ENCODE measurements around the gene ILKAP. TPM values are rescaled to one million over a fixed set of nuclear protein-coding genes. Genes with fewer than 3 reads are reported as not detected.
A peak's percentile ranks its signal among the peaks of the same experiment; 100 is the strongest.

The ILKAP gene
- total and polyA plus RNA-seq, 2 experiments from 2014 or later = 25.7 to 81.9 TPM

GRCh38 chr2:238220892-238221521, 17.5 kb upstream of the ILKAP start:
- Histone ChIP-seq H3K4me3 (no peak overlapping the region), H3K9me3 (ENCODE audit: low read depth) (no peaks in the 10 kb centered on the region), H3K27ac (no peak overlapping the region), H3K36me3 (no peaks in the 10 kb centered on the region), H3K27me3 (no peaks in the 10 kb centered on the region), H3K4me1 (ENCODE audit: low read depth) (no peaks in the 10 kb centered on the region)
- TF ChIP-seq, protein P1, sequence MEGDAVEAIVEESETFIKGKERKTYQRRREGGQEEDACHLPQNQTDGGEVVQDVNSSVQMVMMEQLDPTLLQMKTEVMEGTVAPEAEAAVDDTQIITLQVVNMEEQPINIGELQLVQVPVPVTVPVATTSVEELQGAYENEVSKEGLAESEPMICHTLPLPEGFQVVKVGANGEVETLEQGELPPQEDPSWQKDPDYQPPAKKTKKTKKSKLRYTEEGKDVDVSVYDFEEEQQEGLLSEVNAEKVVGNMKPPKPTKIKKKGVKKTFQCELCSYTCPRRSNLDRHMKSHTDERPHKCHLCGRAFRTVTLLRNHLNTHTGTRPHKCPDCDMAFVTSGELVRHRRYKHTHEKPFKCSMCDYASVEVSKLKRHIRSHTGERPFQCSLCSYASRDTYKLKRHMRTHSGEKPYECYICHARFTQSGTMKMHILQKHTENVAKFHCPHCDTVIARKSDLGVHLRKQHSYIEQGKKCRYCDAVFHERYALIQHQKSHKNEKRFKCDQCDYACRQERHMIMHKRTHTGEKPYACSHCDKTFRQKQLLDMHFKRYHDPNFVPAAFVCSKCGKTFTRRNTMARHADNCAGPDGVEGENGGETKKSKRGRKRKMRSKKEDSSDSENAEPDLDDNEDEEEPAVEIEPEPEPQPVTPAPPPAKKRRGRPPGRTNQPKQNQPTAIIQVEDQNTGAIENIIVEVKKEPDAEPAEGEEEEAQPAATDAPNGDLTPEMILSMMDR (IDR thresholded peaks at IDR 0.05; ENCODE audit: low read depth, low read length) = no peak
- peak in 1 of 2 donors; percentile 30 for DNase-seq (ENCODE audit: low read depth in 1 of 2, low spot score in 1 of 2)

- Histone ChIP-seq H3K27me3 (no peaks in the 10 kb centered on the region), H3K4me1 (ENCODE audit: low read depth) (no peaks in the 10 kb centered on the region), H3K27ac (no peak overlapping the region), H3K36me3 (no peaks in the 10 kb centered on the region), H3K9me3 (ENCODE audit: low read depth) (no peaks in the 10 kb centered on the region), H3K4me3 (no peak overlapping the region)
- DNase-seq (ENCODE audit: low read depth in 1 of 2, low spot score in 1 of 2) = no peak
- TF ChIP-seq, protein P1 (IDR thresholded peaks at IDR 0.05; ENCODE audit: low read depth, low read length) = no peak
Observed at GRCh38 chr2:238220274-238220891, 16.9 kb upstream of the ILKAP start.

DNA sequence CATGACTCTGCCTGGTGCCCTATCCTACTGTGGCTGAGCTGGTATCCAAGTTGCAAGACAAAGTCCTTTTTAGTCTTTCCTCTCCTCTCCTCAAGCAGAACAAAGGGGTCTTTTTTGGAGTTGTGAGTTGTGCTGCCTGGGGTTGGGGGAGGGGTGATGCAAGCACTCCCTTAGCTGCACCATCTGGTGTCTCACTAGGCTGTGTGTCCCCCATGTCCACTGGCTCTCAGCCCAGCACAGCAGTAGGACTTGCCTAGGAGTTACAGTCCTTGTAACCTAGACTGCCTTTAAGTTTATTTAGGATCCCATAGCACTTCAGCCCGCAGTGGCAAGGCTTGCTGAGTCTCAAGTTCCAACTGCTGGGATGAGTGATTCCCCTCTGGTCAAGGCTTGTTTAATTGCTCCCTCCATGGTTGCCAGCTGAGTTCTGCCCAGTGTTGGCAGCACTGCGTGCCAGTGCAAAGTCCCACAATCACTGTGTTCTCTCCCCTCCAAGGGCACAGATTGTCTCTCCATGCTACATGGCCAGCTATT, 13.2 kb upstream of the ILKAP start:
- H3K9me3 ChIP-seq (ENCODE audit: low read depth) = no peaks in the 10 kb centered on the region
- no peaks in the 10 kb centered on the region for H3K4me1 ChIP-seq (ENCODE audit: low read depth)
- H3K27me3 ChIP-seq = no peaks in the 10 kb centered on the region
- DNase-seq (ENCODE audit: low read depth in 1 of 2, low spot score in 1 of 2) = no peak
- H3K36me3 ChIP-seq = no peaks in the 10 kb centered on the region
- H3K27ac ChIP-seq = no peak overlapping the region
- TF ChIP-seq, protein P1 (IDR thresholded peaks at IDR 0.05; ENCODE audit: low read depth, low read length) = no peak
- H3K4me3 ChIP-seq = no peak overlapping the region

- TF ChIP-seq, protein P1 (IDR thresholded peaks at IDR 0.05; ENCODE audit: low read depth, low read length) = no peak
- no peaks in the 10 kb centered on the region for H3K9me3 ChIP-seq (ENCODE audit: low read depth)
- peaks cover 40% of the 10 kb centered on the region for H3K27me3 ChIP-seq
- H3K36me3 ChIP-seq = no peaks in the 10 kb centered on the region
- no peak for DNase-seq (ENCODE audit: low read depth in 1 of 2, low spot score in 1 of 2)
- no peak overlapping the region for H3K4me3 ChIP-seq
- no peak overlapping the region for H3K27ac ChIP-seq
- peaks cover 6% of the 10 kb centered on the region for H3K4me1 ChIP-seq (ENCODE audit: low read depth)
Observed at GRCh38 chr2:238207006-238207405, 3.5 kb upstream of the ILKAP start.

DNA sequence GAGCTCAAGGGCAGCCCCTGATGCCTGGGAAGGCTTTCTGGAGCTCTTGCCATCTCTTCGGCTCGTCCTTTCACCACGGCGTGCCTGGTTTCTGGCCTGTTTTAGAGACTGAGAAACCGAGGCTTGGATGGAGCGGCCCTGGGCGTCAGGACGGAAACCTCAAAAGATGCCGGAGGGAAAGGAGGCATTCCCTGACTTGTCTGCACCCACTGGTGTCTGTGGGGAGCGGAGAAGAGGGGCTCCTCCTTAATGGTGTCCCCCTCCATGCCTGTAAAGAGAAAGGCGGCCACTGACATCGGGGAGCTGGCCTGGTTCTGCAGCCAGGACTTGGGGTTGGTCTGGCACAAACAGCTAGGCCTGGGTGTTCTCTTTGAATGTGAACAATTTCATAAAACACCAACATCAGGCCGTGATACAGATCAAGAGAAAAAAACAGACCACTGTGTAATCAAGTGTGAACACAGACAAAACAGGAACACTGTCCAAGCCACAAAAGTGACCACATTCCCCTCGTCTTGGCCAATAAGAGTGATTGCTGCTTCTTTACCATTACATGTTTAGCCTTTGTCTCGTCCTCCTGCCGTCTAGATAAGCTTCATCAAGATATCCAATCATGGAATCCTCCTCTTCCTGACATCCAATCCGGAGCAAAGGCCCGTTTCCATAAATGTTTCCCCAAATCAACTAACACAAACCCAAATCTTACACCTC, 633 bp upstream of the ILKAP start:
- Histone ChIP-seq H3K4me3 (peak overlapping the region; percentile 99), H3K27me3 (peaks cover 17% of the 10 kb centered on the region), H3K36me3 (no peaks in the 10 kb centered on the region), H3K4me1 (ENCODE audit: low read depth) (peaks cover 8% of the 10 kb centered on the region), H3K27ac (peak overlapping the region; percentile 51), H3K9me3 (ENCODE audit: low read depth) (no peaks in the 10 kb centered on the region)
- TF ChIP-seq, protein P1 (IDR thresholded peaks at IDR 0.05; ENCODE audit: low read depth, low read length) = no peak
- DNase-seq (ENCODE audit: low read depth in 1 of 2, low spot score in 1 of 2) = no peak
